Esophagus muscularis mucosa (tissue), 4 donors: Measurements from ENCODE around the gene S100A8. TPM values are rescaled to one million over a fixed set of nuclear protein-coding genes. Genes with fewer than 3 reads are reported as not detected.
"Not testable (repeated sequence)": the region's sequence is repeated elsewhere in the genome, so short reads cannot be mapped to it uniquely, and the experiment has no call there.

Experiments
- DNase-seq: peaks from one replicate; pipeline ENCODE4 v3.0.0-alpha.2; 2017; ENCODE audit errors: extremely low spot score
- H3K27ac ChIP-seq, 4 donors: fragments of 200-600 bp; sonication (generic); replicated peaks in 1 of 4; 1 replicate in 3 of 4; 2 replicates in 1 of 4; pipeline ENCODE4 v1.5.1; 2016 to 2019; ENCODE audit warnings: mild to moderate bottlenecking in 1 of 4
- H3K27me3 ChIP-seq, 4 donors: fragments of 200-600 bp; sonication (generic); one replicate each; pipeline versions ENCODE4 v1.5.1 to v1.6.0; 2016 to 2019
- H3K36me3 ChIP-seq, 4 donors: fragments of 200-600 bp; sonication (generic); one replicate each; pipeline ENCODE4 v1.5.1; 2016 to 2019
- H3K4me1 ChIP-seq, 4 donors: fragments of 200-600 bp; sonication (generic); one replicate each; pipeline ENCODE4 v1.5.1; 2016 to 2019
- H3K4me3 ChIP-seq, 4 donors: fragments of 200-600 bp; sonication (generic); 1 replicate in 2 of 4; 2 replicates in 2 of 4; pipeline ENCODE4 v1.5.1; 2016 to 2019; ENCODE audit warnings: mild to moderate bottlenecking in 4 of 4, moderate library complexity in 1 of 4
- H3K9me3 ChIP-seq, 4 donors: fragments of 200-600 bp; sonication (generic); 1 replicate in 3 of 4; 2 replicates in 1 of 4; pipeline ENCODE4 v1.5.1; 2016 to 2019
- CTCF ChIP-seq, 3 experiments: fragments of 200-600 bp in 2 of 3; fragments of 450-650 bp in 1 of 3; sonication (generic) in 2 of 3; IDR thresholded peaks; one replicate each; pipeline ENCODE4 v1.5.1; 2017 to 2019; ENCODE audit warnings: antibody characterized with exemption in 3 of 3, mild to moderate bottlenecking in 2 of 3, moderate library complexity in 1 of 3
- EP300 ChIP-seq: sonication (generic); formaldehyde crosslinking; IDR thresholded peaks from one replicate; pipeline ENCODE4 v1.6.1; 2017; ENCODE audit warnings: antibody characterized with exemption
- POLR2A ChIP-seq: fragments of 450-650 bp; IDR thresholded peaks from one replicate; pipeline ENCODE4 v1.6.1; 2017; ENCODE audit warnings: antibody characterized with exemption, moderate library complexity, mild to moderate bottlenecking, low read depth
- POLR2AphosphoS5 ChIP-seq, 2 donors: sonication (generic); formaldehyde crosslinking; IDR thresholded peaks; one replicate each; pipeline ENCODE4 v1.6.1; 2017; ENCODE audit warnings: antibody characterized with exemption in 2 of 2
- WGBS: methylation state at CpG from one replicate; pipeline ENCODE4 v1.1.5; 2018; 5-methylcytosine and 5-hydroxymethylcytosine counted together
- intact Hi-C: fragments of 100-400 bp; cut with DNase I; formaldehyde crosslinking; loops from one replicate; pipeline ENCODE4 v1.15.1; 2023
- total RNA-seq, 4 donors: library from RNA; depleted of rRNA; stranded (reverse); fragments of >200 nt; gene quantifications; one replicate each; pipeline versions ENCODE4 v1.1.0 to v1.2.1, GENCODE V29; 2016

Gene S100A8
- total RNA-seq, 4 donors from 2014 or later: 9.9 to 155 (median 12.0) TPM

- WGBS: 32% methylated on average over 1 of the region's 1 CpG
Observed at GRCh38 chr1:153426809-153427208, 35.9 kb upstream of the S100A8 start.

GRCh38 chr1:153422450-153423068 lies 31.7 kb upstream of the S100A8 start:
- WGBS: 7% methylated on average over 6 of the region's 6 CpGs
- H3K4me1 ChIP-seq: no peaks in the 10 kb centered on the region
- no peaks in the 10 kb centered on the region for H3K36me3 ChIP-seq
- H3K9me3 ChIP-seq: no peaks in the 10 kb centered on the region
- H3K27me3 ChIP-seq: peaks cover 0 to 34% (median 0%) of the 10 kb centered on the region in 4 donors
- H3K4me3 ChIP-seq: no peak overlapping the region
- intact Hi-C loops: no loop called here
- no peak overlapping the region for H3K27ac ChIP-seq
- TF ChIP-seq CTCF (IDR thresholded peaks at IDR 0.05) (no peak), POLR2A (no peak), EP300 (no peak), POLR2AphosphoS5 (IDR thresholded peaks at IDR 0.05) (no peak)
- DNase-seq: no peak

More at GRCh38 chr1:153426809-153427208, 35.9 kb upstream of the S100A8 start:
- H3K36me3 ChIP-seq: no peaks in the 10 kb centered on the region
- peaks cover 0 to 22% (median 0%) of the 10 kb centered on the region in 4 donors for H3K27me3 ChIP-seq
- intact Hi-C loops: no loop called here
- DNase-seq: peak; percentile 57
- no peaks in the 10 kb centered on the region for H3K4me1 ChIP-seq
- TF ChIP-seq POLR2AphosphoS5 (IDR thresholded peaks at IDR 0.05): no peak
- no peak overlapping the region for H3K27ac ChIP-seq
- no peaks in the 10 kb centered on the region for H3K9me3 ChIP-seq
- no peak overlapping the region for H3K4me3 ChIP-seq

GRCh38 chr1:153420306-153420705 lies 29.4 kb upstream of the S100A8 start:
- H3K36me3 ChIP-seq: no peaks in the 10 kb centered on the region
- TF ChIP-seq POLR2AphosphoS5 (IDR thresholded peaks at IDR 0.05): no peak
- TF ChIP-seq EP300: no peak
- no peak for TF ChIP-seq CTCF (IDR thresholded peaks at IDR 0.05)
- TF ChIP-seq POLR2A: no peak
- H3K9me3 ChIP-seq: no peaks in the 10 kb centered on the region
- 75% methylated on average over 2 of the region's 2 CpGs for WGBS
- H3K4me3 ChIP-seq: no peak overlapping the region
- no peak overlapping the region for H3K27ac ChIP-seq
- H3K27me3 ChIP-seq: peaks cover 0 to 34% (median 0%) of the 10 kb centered on the region in 4 donors
- no peak for DNase-seq
- no peaks in the 10 kb centered on the region for H3K4me1 ChIP-seq
- intact Hi-C loops: no loop called here

GRCh38 chr1:153419436-153419793 lies 28.5 kb upstream of the S100A8 start:
- DNase-seq, intact Hi-C loops, H3K4me3 ChIP-seq, H3K27ac ChIP-seq, H3K9me3 ChIP-seq, H3K36me3 ChIP-seq, H3K4me1 ChIP-seq: not testable (repeated sequence)
- H3K27me3 ChIP-seq: peaks cover 0 to 34% (median 0%) of the 10 kb centered on the region in 4 donors
- 58% methylated on average over 2 of the region's 2 CpGs for WGBS

GRCh38 chr1:153418758-153419435 lies 28.0 kb upstream of the S100A8 start:
- intact Hi-C loops: not testable (repeated sequence)
- 66% methylated on average over 7 of the region's 7 CpGs for WGBS

GRCh38 chr1:153417136-153417888 lies 26.4 kb upstream of the S100A8 start:
- H3K36me3 ChIP-seq: no peaks in the 10 kb centered on the region
- H3K27ac ChIP-seq: no peak overlapping the region
- WGBS: 78% methylated on average over 11 of the region's 12 CpGs
- H3K4me1 ChIP-seq: no peaks in the 10 kb centered on the region
- intact Hi-C loops: no loop called here
- DNase-seq: no peak
- TF ChIP-seq CTCF (IDR thresholded peaks at IDR 0.05): no peak
- TF ChIP-seq EP300: no peak
- TF ChIP-seq POLR2AphosphoS5 (IDR thresholded peaks at IDR 0.05): no peak
- no peak for TF ChIP-seq POLR2A
- H3K27me3 ChIP-seq: peaks cover 0 to 34% (median 0%) of the 10 kb centered on the region in 4 donors
- no peaks in the 10 kb centered on the region for H3K9me3 ChIP-seq
- no peak overlapping the region for H3K4me3 ChIP-seq

More at GRCh38 chr1:153418758-153419435, 28.0 kb upstream of the S100A8 start:
- not testable (repeated sequence) for DNase-seq, H3K36me3 ChIP-seq, H3K4me3 ChIP-seq, H3K9me3 ChIP-seq, H3K27ac ChIP-seq, H3K4me1 ChIP-seq
- peaks cover 0 to 34% (median 0%) of the 10 kb centered on the region in 4 donors for H3K27me3 ChIP-seq
